HepG2 (cell line): Measurements from ENCODE around the gene GATD1. TPM values are rescaled to one million over a fixed set of nuclear protein-coding genes. Genes with fewer than 3 reads are reported as not detected.

Source experiments
- RNF2 ChIP-seq: fragments of 450-650 bp; conservative IDR thresholded peaks from 2 replicates; pipeline ENCODE4 v1.6.1; 2016; ENCODE audit warnings: low read depth
- polyA plus RNA-seq, 8 experiments: library from polyadenylated mRNA; depleted of rRNA in 3 of 8; stranded (reverse) in 7 of 8; unstranded in 1 of 8; fragments of >200 nt; fragmentation: Illumina TruSeq in 4 of 8; extraction: Trizol in 4 of 8; gene quantifications; 2 replicates each; pipeline versions ENCODE4 v1.2.1 to v1.2.3, GENCODE V29; 2011 to 2016; ENCODE audit warnings: low read depth in 4 of 8, missing spikeins in 1 of 8, mixed read lengths in 1 of 8; ENCODE audit not compliant: insufficient read depth in 1 of 8
- total RNA-seq, 5 experiments: library from RNA; depleted of rRNA; stranded (reverse); fragments of >200 nt; fragmentation: Illumina TruSeq; extraction: Trizol; gene quantifications; 2 replicates each; pipeline ENCODE4 v1.2.3, GENCODE V29; 2016; ENCODE audit warnings: low read depth in 1 of 5
- TF ChIP-seq, protein P1 (sequence below): IDR thresholded peaks from 2 replicates; pipeline ENCODE4 v1.6.1; 2016; ENCODE audit warnings: missing biosample characterization, missing genetic modification reagents, low read depth
- TF ChIP-seq, protein P2 (sequence below): IDR thresholded peaks from 2 replicates; pipeline ENCODE4 v1.6.1; 2016
- TF ChIP-seq, protein P3 (sequence below): sonication (generic); formaldehyde crosslinking; IDR thresholded peaks from 2 replicates; pipeline ENCODE4 v1.4.0; 2020; ENCODE audit warnings: mild to moderate bottlenecking, missing genetic modification reagents
- TF ChIP-seq, protein P4 (sequence below), 2 experiments: sonication (generic) in 1 of 2; formaldehyde crosslinking in 1 of 2; IDR thresholded peaks; 2 replicates each; pipeline versions ENCODE4 v1.6.1 to v1.9.0; 2014 to 2022; ENCODE audit warnings: antibody characterized with exemption in 1 of 2, borderline replicate concordance in 1 of 2, inconsistent platforms in 1 of 2, low read depth in 1 of 2, missing genetic modification reagents in 1 of 2

GATD1 gene
- total and polyA plus RNA-seq, 2 of the 13 experiments (the other 11 are each of a cell fraction or from before 2014, with no cell fraction given), result 31.3 to 60.5 TPM

DNA sequence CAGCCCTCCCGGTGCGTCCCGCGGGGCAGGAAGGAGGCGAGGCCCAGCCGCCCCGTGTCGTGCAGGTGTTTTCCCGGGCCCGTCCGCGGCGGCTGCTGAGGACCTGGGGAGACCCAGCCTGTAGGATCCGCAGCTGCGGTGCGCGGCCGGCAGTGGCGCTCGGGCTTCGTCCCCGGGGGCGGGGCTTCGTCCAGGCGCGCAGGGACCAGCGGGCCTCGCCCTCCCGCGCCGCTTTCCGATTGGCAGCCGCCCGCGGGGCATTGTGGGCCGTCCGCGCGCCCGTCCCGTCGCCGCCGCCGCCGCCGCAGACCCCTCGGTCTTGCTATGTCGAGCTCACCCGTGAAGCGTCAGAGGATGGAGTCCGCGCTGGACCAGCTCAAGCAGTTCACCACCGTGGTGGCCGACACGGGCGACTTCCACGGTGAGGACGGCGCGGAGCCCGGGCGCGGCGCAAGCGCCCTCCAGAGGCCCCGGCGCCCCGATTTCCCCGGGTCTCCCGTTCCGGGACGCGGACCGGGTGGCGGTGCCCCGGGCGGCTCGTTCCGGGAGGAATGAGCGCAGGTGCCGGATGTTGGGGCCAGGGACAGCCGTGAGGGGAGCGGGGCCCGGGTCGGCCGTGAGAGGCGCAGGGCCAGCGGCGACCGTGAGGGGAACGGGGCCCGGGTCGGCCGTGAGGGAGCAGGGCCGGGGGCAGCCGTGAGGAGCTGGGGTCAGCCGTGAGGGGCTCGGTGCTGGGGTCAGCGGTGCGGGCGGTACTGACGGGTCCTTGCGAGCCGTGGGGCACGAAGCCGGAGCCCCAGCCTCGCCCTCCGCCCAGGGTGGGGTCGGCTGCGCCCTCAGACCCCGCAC is 29.9 kb downstream of the GATD1 start, which contains the start of gene TALDO1 (continued):
- TF ChIP-seq, protein P1, sequence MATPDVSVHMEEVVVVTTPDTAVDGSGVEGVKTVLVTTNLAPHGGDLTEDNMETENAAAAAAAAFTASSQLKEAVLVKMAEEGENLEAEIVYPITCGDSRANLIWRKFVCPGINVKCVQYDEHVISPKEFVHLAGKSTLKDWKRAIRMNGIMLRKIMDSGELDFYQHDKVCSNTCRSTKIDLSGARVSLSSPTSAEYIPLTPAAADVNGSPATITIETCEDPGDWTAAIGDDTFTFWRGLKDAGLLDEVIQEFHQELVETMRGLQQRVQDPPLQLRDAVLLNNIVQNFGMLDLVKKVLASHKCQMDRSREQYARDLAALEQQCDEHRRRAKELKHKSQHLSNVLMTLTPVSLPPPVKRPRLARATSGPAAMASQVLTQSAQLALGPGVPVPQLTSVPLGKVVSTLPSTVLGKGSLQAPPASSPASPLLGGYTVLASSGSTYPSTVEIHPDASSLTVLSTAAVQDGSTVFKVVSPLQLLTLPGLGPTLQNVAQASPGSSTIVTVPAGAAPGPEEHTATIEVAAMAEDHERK (CRISPR knock-in tag), result 0 out of 2 replicates have a peak, but pooled peaks have one; percentile 36
- TF ChIP-seq, protein P2, sequence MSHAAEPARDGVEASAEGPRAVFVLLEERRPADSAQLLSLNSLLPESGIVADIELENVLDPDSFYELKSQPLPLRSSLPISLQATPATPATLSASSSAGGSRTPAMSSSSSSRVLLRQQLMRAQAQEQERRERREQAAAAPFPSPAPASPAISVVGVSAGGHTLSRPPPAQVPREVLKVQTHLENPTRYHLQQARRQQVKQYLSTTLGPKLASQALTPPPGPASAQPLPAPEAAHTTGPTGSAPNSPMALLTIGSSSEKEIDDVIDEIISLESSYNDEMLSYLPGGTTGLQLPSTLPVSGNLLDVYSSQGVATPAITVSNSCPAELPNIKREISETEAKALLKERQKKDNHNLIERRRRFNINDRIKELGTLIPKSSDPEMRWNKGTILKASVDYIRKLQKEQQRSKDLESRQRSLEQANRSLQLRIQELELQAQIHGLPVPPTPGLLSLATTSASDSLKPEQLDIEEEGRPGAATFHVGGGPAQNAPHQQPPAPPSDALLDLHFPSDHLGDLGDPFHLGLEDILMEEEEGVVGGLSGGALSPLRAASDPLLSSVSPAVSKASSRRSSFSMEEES, result 0 out of 2 replicates have a peak, but pooled peaks have one; percentile 25
- TF ChIP-seq RNF2, result peak; percentile 45; the same call in 1 of the 2 replicates
- TF ChIP-seq, protein P3, sequence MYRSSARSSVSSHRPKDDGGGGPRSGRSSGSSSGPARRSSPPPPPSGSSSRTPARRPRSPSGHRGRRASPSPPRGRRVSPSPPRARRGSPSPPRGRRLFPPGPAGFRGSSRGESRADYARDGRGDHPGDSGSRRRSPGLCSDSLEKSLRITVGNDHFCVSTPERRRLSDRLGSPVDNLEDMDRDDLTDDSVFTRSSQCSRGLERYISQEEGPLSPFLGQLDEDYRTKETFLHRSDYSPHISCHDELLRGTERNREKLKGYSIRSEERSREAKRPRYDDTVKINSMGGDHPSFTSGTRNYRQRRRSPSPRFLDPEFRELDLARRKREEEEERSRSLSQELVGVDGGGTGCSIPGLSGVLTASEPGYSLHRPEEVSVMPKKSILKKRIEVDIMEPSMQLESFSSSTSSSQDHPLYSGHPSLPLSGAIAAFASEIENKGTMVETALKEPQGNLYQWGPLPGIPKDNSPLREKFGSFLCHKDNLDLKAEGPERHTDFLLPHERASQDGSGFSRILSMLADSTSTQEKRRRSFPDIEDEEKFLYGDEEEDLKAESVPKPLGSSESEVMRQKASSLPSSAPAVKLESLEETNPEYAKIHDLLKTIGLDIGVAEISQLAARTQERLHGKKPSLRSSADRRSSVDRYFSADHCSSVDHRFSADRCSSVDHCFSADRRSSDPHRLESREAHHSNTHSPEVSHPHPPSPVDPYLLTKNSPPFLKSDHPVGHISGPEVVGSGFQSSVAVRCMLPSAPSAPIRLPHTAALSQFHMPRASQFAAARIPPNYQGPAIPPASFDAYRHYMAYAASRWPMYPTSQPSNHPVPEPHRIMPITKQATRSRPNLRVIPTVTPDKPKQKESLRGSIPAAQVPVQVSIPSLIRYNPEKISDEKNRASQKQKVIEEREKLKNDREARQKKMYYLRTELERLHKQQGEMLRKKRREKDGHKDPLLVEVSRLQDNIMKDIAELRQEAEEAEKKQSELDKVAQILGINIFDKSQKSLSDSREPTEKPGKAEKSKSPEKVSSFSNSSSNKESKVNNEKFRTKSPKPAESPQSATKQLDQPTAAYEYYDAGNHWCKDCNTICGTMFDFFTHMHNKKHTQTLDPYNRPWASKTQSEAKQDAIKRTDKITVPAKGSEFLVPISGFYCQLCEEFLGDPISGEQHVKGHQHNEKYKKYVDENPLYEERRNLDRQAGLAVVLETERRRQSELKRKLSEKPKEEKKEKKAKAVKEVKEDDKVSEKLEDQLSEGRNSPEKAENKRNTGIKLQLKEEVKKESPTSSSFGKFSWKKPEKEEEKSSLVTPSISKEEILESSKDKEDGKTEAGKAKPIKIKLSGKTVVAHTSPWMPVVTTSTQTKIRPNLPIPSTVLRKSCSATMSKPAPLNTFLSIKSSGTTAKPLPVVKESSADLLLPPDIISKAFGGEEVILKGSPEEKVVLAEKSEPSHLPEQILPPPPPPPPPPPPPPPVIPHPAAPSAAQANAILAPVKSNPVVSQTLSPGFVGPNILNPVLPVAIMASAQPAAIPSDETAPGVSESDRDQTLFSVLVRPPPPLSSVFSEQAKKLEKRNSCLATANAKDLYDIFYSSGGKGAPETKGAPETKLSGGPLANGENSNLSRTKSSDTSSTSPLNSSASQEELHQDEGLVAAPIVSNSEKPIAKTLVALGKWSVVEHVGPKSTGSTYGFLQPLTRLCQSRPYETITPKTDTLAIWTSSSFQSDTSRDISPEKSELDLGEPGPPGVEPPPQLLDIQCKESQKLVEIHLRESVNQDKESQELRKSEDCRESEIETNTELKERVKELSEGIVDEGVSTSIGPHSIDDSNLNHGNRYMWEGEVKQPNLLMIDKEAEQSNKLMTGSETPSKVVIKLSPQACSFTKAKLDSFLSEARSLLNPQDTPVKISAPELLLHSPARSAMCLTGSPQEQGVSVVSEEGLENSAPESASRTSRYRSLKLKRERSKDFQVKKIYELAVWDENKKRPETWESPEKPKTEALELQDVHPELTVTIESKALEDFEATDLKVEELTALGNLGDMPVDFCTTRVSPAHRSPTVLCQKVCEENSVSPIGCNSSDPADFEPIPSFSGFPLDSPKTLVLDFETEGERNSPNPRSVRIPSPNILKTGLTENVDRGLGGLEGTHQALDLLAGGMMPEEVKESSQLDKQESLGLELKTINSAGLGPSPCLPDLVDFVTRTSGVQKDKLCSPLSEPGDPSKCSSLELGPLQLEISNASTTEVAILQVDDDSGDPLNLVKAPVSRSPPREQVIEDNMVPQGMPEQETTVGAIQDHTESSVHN (CRISPR knock-in tag), result 0 out of 2 replicates have a peak, but pooled peaks have one; percentile 50
- TF ChIP-seq, protein P4, sequence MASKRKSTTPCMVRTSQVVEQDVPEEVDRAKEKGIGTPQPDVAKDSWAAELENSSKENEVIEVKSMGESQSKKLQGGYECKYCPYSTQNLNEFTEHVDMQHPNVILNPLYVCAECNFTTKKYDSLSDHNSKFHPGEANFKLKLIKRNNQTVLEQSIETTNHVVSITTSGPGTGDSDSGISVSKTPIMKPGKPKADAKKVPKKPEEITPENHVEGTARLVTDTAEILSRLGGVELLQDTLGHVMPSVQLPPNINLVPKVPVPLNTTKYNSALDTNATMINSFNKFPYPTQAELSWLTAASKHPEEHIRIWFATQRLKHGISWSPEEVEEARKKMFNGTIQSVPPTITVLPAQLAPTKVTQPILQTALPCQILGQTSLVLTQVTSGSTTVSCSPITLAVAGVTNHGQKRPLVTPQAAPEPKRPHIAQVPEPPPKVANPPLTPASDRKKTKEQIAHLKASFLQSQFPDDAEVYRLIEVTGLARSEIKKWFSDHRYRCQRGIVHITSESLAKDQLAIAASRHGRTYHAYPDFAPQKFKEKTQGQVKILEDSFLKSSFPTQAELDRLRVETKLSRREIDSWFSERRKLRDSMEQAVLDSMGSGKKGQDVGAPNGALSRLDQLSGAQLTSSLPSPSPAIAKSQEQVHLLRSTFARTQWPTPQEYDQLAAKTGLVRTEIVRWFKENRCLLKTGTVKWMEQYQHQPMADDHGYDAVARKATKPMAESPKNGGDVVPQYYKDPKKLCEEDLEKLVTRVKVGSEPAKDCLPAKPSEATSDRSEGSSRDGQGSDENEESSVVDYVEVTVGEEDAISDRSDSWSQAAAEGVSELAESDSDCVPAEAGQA (IDR thresholded peaks at IDR 0.05; ENCODE audit: low read depth), result peak; percentile 46; the same call in 1 of the 2 replicates
- TF ChIP-seq, protein P4 (CRISPR knock-in tag; IDR thresholded peaks at IDR 0.05; ENCODE audit: borderline replicate concordance), result peak; percentile 44; the same call in 1 of the 2 replicates
